HG02610 (cell line): ENCODE results near the gene CCRL2.
"Not testable (repeated sequence)": the region's sequence is repeated elsewhere in the genome, so short reads cannot be mapped to it uniquely, and the experiment has no call there.

Source experiments
- ATAC-seq: cut with Tn5 transposase; IDR thresholded peaks from one replicate; pipeline ENCODE4 v1.9.1; 2021; ENCODE audit warnings: mild to moderate bottlenecking, moderate library complexity; ENCODE audit not compliant: unreplicated experiment

Gene CCRL2

DNA sequence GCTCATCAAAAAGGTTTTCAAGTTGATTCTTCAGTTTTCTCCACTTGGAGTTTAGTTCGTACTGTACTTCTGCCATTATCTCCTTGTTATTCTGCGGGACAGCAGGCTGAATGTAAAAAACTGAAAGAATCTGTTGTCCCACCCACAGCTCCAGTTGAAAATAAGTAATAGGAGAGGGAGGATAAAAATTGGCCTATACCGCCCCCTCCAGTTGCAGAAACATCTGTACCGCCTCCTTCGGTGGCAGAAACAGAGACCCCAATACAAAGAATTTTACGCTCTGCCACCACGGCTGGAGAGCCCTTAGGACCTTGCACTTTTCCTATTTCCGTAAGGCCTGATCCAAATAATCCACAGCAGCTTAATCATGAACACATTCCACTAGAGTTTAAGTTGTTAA is 20.3 kb downstream of the CCRL2 start:
- ATAC-seq = not testable (repeated sequence)

DNA sequence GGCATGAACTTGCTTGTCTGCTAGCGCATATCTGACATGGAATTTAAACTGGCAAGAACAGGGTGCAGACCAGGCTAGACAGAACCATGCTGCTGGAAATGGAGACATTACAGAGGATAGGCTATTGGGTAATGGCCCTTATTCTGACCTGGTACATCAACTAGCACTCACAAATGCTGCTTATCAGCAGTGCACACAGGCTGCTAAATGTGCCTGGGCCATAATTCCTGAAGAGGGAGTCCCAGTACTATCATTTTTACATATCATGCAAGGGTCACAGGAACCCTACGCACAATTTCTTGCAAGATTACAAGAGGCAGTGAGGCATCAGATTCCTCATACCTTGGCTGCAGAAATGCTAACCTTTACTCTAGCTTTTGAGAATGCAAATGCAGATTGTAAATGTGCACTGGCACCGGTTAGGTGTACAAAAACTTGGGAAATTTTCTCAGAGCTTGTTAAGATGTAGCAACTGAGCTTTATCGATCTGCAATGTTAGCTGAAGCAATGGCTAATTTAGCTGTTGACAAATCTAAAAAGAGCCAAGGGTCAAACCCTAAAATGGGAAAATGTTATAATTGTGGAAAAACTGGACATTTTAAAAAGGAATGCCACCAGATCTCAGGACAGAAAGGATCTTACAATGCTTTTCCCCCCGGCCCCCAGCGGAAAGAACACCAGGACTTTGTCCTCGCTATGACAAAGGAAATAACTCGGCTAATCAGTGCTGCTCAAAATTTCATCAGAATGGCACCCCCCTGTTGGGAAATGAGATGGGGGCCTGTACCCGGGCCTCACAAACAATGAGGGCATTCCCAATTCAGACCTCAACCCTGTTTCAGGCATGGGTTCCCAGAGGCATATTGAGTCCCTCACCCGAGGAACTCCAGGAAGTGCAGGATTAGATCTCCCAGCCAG is 21.1 kb downstream of the CCRL2 start:
- ATAC-seq = no peak

DNA sequence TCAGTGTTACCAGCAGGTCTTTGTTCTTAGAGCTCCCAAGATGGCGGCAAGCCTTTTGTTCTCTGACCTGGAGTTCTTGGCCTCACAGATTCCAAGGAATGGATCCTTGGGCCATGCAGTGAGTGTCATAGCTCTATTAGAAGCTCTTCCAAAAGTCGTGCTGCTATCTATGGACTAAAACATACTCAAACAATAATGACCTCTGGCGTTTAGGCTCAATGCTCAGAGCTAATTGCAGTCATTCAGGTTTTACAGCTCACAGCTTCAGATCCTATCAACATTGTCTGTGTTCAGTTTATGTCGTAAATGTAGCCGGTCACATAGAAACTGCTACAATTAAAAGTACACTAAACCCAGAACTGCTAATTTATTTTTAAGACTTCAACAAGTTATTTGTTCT is 22.2 kb downstream of the CCRL2 start:
- no peak for ATAC-seq

DNA sequence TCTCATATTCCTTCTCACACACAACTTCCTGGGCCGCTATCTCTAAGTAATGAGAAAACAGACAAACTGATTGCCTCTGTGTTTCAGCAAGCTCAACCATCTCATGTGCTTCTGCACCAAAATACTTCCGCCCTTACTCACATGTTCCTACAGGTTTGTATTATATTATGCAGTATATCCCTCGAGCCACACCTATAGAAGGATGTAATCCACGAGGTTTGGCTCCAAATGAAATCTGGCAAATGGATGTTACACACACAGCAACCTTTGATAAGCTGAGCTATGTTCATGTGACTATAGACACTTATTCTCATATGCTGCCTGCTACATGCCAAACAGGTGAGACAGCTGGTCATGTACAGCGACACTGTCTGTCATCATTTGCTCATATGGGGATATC is 22.6 kb downstream of the CCRL2 start:
- no peak for ATAC-seq

DNA sequence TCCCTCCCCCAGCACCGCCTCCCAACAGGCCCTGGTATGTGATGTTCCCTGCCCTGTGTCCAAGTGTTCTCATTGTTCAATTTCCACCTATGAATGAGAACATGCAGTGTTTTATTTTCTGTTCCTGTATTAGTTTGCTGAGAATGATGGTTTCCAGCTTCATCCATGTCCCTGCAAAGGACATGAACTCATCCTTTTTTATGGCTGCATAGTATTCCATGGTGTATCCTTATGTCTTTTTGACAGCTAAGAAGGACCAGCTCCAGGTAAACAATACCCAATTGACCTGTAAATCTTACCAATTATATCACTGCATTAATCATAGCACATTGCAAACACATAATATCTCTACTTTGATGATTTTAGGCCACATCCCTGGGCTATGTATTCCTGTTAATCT is 23.8 kb downstream of the CCRL2 start:
- ATAC-seq = not testable (repeated sequence)

DNA sequence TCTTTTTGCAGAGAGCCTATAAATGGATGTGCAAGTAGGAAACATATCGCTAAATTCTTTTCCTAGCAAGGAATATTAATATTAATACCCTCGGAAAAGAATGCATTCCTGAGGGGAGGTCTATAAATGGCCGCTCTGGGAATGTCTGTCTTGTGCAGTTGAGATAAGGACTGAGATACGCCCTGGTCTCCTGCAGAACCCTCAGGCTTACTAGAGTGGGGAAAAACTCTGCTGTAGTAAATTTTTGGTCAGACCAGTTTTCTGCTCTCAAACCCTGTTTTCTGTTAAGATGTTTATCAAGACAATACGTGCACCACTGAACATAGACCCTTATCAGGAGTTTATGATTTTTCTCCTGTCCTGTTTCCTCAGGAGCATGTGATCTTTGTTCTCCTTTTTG is 24.8 kb downstream of the CCRL2 start:
- ATAC-seq = not testable (repeated sequence)

DNA sequence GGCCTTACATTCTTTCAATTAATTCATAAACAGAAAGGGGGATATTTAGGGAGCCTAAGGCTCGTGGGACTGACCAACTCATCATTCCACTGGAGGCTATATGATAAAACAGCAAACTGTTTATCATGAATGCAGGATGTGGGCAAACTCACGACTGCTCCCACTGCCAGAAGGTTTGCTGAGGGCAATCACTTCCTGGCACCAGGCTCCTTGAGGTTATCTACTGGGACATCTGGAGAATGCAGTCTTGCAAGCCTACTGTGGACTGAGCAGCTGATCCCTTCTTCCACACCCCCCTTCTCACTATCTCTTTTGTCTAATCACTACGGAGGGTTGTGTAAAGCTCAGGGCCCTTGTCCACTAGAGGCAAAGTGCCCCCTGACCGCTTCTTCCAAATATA is 26.1 kb downstream of the CCRL2 start:
- not testable (repeated sequence) for ATAC-seq

DNA sequence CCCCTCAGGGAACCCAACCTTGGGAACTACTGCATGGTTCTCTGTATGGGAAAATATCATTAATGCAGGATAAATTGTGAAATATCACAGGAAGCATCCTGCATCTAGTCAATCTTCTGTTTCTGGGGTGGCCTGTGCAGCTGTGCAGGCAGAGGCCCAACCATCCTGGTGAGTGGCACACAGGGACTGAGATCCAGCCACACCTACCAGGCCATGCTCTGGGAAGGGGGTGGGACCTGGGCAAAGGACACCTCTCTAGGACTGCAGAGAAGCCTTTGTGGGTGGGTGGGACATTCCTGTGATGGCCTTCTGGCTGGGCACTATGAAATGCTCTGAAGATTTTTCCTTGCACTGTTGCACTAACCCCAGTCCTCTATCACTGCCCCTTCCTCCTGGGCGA is 26.8 kb downstream of the CCRL2 start:
- no peak for ATAC-seq

DNA sequence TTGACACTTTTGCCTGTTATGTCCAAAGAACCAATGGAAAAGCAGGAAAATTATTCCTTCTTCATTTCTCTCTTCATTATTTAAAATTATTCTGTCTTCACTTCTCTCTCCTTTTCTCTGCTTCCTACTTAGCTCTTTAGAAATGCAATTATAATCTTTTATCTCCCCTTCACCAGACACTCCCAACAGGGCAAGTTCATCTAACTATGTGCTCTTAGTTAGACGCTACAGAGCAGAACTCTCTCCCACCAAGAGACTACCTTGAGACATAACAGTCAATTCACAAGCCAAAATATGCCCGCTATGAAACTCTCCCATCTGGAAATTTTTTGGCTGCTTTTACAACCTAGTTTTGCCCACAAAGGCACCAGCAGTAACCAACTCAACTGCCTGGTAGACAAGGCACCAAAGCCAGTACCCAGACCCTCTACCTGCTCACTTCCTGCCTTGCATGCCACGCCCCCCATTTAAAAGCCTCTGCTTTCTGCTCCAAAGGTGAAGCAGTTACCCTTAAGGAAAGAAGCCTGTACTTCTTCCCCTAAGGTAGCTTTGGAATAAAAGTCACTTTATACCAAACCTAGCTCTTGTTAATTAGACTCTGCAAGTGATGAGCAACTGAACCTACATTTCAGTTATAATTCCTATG is 28.1 kb downstream of the CCRL2 start:
- ATAC-seq = no peak

DNA sequence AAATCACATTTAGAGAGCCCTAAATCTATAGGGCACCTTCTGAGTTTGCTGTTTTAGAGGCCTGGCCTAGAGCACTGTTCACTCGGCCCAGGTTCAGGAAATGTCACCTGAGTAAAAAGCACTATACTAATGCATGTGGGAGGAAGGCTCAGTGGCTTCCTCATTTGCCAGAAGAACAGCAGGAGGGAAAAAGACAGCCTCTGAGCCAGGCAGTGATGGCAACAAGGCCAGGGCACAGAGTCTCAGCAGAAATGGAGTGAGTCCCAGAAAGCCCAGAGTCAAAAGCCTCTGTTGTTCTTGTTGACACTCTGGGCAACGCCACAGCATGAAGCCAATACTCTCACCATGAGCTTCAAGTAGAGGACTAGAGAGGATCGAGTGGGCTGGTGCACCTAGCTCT is 31.8 kb downstream of the CCRL2 start:
- ATAC-seq = no peak

DNA sequence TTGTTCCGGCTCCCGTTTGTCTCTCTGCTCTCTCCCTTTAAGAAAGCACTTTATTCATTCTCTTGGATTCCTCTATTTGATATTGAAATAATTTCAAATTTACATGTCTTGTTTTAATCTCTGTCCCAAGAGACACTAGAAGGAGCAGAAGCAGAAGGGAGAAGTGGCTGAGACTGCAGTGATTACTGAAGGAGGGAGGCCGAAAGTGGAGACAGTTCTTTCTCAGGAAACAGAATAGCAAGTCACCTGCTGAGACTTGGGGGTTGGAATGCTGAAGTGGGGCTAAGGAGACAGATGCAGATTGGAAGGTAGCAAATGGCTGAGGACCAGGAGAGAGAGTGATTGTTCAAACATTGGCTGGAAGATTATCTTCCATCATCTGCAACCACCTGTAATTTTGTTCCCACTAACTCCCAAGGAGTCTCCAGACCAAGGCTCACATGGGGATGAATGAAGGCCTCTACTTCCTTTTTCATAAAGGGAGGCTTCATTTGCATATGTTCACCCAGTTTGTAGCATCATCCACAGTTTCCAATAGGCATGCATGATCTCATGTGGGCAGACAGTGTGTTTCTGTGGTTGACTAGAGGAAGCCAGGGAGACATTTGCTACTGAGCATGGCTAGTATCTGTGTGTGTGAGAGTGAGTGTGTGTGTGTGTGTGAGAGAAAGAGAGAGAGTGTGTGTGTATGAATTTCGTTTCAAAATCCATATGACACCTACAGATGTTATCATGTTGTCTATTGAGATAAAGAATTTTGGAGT is 33.7 kb downstream of the CCRL2 start:
- peak; percentile 79 for ATAC-seq

DNA sequence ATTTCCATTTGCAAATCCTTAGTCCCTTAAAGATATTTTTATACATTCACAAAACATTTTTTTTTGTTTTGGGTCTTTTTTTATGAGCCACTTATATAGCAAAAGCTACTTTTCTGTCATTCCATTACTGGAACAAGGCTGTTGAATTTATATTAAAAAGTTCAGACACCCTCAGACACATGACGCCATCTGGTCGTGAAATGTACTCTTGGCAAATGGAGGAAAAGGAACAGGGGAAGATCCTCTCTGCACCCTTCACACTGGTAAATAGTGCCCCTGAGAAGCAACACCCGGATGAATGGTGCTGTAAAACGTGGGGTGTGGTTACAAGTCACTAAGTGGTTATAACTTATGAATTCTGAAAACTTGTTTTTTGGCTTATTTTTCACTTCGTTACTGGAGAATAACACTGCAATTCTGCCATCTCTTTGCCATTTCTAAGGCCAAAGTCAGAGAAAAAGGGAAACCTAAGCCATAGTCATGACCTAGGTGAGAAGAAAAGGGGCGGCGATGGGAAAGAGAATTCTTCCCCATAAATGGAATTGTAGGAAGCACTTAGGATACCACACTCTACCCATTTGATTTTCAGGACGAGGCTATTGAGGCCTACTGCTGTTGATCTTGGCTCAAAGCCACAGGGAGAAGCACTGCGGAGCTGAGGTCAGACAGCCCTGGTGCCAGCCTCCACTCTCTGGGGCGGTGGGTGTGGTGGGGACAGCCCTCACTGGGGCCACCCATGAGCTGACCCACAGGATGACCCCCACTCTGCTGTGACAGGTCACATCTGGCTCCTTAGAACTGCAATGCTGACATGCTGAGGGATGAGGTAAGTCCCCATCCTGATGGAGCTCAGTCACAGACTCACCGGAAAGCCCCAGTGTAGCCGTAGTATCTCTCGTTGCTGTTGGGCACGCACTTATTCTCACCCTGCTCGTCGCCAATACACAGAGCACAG is 35.8 kb downstream of the CCRL2 start:
- no peak for ATAC-seq

DNA sequence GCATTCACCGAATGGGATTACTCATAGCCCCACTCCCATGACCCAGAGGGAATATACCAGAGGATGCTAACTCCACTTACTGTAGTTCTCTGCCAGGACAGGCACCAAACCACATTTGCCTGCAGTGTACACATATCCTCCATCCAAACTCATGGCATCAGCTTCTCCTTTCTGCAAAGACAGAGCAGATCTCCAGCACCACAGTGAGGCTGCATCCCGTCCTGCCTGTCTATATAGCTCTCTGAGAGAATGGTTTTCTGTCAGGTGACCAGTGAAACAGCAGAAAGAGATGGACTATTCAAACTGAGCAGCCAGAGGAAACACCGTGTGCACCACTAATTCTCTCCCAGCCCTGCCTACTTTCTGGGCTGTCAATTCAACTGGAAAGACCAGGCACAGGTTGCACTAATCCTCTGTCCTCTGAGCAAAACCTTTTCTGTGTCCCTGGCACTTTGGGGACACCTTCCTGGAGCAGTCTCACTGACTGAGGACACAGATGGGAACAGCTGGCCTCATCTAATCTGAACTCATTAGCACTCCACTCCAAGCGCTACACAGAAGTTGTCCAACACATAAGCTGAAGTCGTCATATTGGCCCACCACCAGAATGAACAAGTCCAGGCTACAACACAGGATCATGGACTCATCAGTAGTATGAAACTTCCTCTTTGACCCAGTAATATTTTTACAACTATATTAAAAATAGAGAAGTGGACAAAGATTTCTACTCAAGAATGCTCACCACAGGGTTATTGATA is 40.3 kb downstream of the CCRL2 start:
- no peak for ATAC-seq

DNA sequence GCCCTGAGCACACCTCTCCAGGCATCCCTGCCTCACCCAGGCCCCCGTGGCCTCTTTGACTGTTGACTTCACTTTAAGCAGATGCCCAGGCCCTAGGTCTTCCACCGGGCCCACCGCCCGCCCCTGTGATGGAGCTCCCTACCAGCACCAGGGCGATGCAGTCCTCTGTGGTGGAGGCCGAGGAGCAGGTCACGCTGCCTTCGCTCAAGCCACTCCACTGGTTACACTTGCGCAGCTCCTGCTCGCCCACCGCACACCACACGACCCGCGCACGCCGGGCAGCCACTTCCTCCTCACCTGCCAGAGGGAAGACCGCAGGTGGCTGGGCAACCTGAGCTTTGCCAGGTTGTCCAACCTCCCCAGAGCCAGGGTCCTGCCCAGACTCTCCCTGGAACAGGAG is 41.7 kb downstream of the CCRL2 start:
- ATAC-seq = no peak

DNA sequence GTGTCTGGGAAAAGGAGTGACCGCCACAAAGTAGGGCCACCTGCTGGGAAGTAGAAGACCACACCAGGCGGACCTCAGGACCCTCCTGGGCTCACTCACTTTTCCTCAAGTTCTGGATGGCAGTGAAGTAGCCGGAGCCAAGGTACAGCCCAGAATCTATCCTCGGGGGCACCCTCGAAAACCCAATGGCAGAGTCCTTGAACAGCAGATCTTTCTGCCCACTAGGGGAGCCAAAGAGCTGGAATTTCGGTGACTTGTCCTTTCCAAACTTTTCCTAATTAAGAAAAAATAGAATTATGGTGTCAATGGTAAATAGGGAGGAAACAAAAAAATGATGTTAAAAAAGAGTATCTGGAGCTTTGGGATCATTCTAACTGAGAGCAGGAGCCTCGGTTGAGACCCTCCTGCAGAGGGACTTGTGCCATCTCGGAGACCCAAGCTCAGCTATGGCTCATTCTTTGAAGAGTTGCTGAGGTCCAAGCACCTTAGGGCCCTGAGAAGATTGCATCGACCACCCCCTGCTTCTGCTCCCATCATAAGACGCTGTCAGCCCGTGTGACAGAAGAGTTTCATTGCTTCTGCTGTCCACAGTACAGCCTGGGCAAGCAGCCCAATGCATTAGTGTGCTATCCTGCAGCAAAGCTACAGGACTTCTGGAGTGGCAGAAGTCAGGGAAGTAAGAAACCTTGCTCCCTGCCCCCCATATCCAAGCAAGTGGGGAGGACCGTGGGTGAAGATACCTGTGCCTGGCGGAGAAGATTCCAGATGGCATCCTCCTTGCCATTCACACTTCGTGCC is 42.9 kb downstream of the CCRL2 start:
- ATAC-seq = no peak

DNA sequence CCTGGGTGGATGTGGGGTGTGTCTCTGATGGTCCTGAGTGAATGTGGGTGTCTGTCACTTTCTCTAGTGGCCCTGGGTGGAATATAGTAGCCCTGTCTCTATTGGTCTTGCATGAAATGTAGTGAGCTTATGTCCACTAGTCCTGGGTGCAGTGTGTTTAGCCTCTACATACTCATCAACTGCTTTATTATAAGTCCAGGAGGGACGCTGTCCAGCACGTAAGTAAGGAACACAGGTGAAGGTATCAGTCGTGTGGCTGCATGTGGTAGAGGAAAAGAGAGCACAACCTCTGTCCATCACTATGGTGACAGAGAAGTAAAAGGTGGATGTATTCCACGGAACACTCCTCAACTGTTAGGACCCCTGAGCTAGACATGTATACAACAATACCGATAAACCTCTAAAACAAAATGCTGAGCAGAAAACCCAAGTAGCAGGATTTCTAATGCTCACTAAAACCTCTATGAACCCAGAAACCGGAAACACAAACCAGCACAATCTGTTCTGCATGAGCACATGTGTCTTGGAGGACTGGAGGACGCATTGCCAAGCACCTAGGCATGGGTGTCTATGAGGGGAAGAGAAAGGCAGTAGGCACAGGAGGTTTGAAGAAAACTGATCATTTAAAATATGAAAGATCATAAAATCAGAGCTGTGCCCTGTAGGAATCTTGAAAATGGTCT is 46.6 kb downstream of the CCRL2 start:
- ATAC-seq = no peak

DNA sequence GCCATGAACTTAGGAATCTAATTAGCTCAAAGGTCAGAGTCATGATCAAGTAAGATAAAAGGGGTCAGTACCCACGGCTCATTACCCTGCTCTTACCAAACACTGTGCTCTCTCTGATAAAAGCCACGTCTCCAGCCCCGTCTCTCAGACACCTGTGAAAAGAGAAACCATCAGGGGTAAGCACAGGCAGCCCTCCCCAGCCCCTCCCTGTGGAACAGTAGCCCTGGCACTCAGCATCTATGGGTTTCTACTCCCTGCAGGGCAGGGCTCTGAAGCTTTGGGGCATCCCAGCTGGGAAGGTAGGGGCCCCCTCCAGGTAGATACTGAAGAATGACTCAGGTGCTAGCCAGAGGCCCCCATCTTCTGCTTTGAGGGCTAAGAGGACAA is 47.1 kb downstream of the CCRL2 start:
- no peak for ATAC-seq

DNA sequence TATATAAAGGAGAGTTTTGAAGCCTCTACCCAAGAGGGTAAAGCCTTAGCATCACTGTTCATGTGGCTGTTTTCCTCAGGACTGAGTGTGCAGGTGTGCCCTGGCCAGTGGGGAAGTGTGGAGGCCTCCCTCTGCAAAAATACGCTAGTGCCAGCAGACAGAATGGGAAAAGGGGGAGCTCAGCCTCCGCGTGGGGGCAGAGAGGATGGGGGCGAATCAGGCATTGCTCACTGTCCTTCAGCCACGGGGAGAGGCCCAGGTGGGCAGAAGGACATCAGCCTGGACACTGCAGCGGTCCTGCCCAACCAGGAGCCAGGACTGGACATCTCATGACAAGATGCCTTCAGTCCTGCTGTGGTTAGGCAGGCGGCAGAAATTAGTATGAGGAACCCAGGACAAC is 47.5 kb downstream of the CCRL2 start:
- no peak for ATAC-seq
